GM18951 (cell line): ENCODE measurements around the gene ADAM15.

ENCODE experiments used
- POLR2A ChIP-seq: IDR thresholded peaks from 4 replicates; pipeline ENCODE4 v1.6.1; 2011; ENCODE audit warnings: mild to moderate bottlenecking; ENCODE audit not compliant: insufficient read length, insufficient read depth; ENCODE audit errors: extremely low read depth
- in situ Hi-C: fragments of 300-500 bp; cut with MboI; formaldehyde crosslinking; loops from one replicate; pipeline ENCODE4 v1.12.0; 2022; ENCODE audit warnings: low sequenced_read_pairs, mixed read lengths, inconsistent platforms; ENCODE audit not compliant: unreplicated experiment

ADAM15 gene

GRCh38 chr1:155016231-155016831, 34.8 kb upstream of the ADAM15 start:
- TF ChIP-seq POLR2A: no peak
- in situ Hi-C loops: no loop called here

GRCh38 chr1:155017041-155017945, 33.8 kb upstream of the ADAM15 start:
- no peak for TF ChIP-seq POLR2A
- in situ Hi-C loops: no loop called here

GRCh38 chr1:155017946-155018316, 33.2 kb upstream of the ADAM15 start:
- in situ Hi-C loops: no loop called here

GRCh38 chr1:155018617-155019348, 32.3 kb upstream of the ADAM15 start:
- no peak for TF ChIP-seq POLR2A
- in situ Hi-C loops: no loop called here

More at GRCh38 chr1:155017946-155018316, 33.2 kb upstream of the ADAM15 start:
- no peak for TF ChIP-seq POLR2A

- in situ Hi-C loops: no loop called here
Measured at GRCh38 chr1:155019377-155020245, 31.5 kb upstream of the ADAM15 start.

GRCh38 chr1:155022136-155022926, 28.8 kb upstream of the ADAM15 start:
- in situ Hi-C loops: no loop called here
- no peak for TF ChIP-seq POLR2A

More at GRCh38 chr1:155019377-155020245, 31.5 kb upstream of the ADAM15 start:
- no peak for TF ChIP-seq POLR2A

GRCh38 chr1:155022927-155023236, 28.2 kb upstream of the ADAM15 start:
- in situ Hi-C loops: no loop called here
- no peak for TF ChIP-seq POLR2A

- in situ Hi-C loops: no loop called here
- no peak for TF ChIP-seq POLR2A
Measured at GRCh38 chr1:155023627-155024026, 27.5 kb upstream of the ADAM15 start.

- in situ Hi-C loops: no loop called here
- no peak for TF ChIP-seq POLR2A
Measured at GRCh38 chr1:155024315-155024714, 26.8 kb upstream of the ADAM15 start.

GRCh38 chr1:155026154-155026553, 25.0 kb upstream of the ADAM15 start:
- TF ChIP-seq POLR2A: no peak
- in situ Hi-C loops: no loop called here

GRCh38 chr1:155026588-155026987, 24.5 kb upstream of the ADAM15 start:
- in situ Hi-C loops: no loop called here
- no peak for TF ChIP-seq POLR2A

GRCh38 chr1:155029513-155030242, 21.4 kb upstream of the ADAM15 start:
- no peak for TF ChIP-seq POLR2A
- in situ Hi-C loops: no loop called here
